AML-193 (cell line): ENCODE data around the gene UHMK1.
"Not testable (repeated sequence)": the region's sequence is repeated elsewhere in the genome, so short reads cannot be mapped to it uniquely, and the experiment has no call there.

Source experiments
- DNase-seq, 2 experiments: peaks; one replicate each; lab custom pipeline; 2025; lab: John Stamatoyannopoulos, UW

UHMK1 gene

GRCh38 chr1:162497723-162498495, at the start of gene UHMK1:
Gene UHMK1 (plus strand): TSS chr1:162497818. CDS start chr1:162498001, 183 bp downstream.
- peak; percentile 87 to 90 for DNase-seq

- not testable (repeated sequence) for DNase-seq
Observed at GRCh38 chr1:162454361-162454760, 43.3 kb upstream of the UHMK1 start.

GRCh38 chr1:162456323-162456722, 41.3 kb upstream of the UHMK1 start:
- peak in 1 of 2 experiments; percentile 16 for DNase-seq

GRCh38 chr1:162458236-162458635, 39.4 kb upstream of the UHMK1 start:
- no peak for DNase-seq

GRCh38 chr1:162462425-162462824, 35.2 kb upstream of the UHMK1 start:
- DNase-seq, result not testable (repeated sequence)

- DNase-seq, result no peak
Observed at GRCh38 chr1:162463021-162463420, 34.6 kb upstream of the UHMK1 start.

- DNase-seq, result no peak
Observed at GRCh38 chr1:162466797-162467196, 30.8 kb upstream of the UHMK1 start.

GRCh38 chr1:162470216-162470615, 27.4 kb upstream of the UHMK1 start:
- no peak for DNase-seq

GRCh38 chr1:162471290-162471853, 26.2 kb upstream of the UHMK1 start:
- DNase-seq, result no peak

- no peak for DNase-seq
Observed at GRCh38 chr1:162475089-162475488, 22.5 kb upstream of the UHMK1 start.

- DNase-seq, result no peak
Observed at GRCh38 chr1:162475539-162476185, 22.0 kb upstream of the UHMK1 start.

GRCh38 chr1:162476620-162477019, 21.0 kb upstream of the UHMK1 start:
- no peak for DNase-seq

- no peak for DNase-seq
Observed at GRCh38 chr1:162485236-162485635, 12.4 kb upstream of the UHMK1 start.

GRCh38 chr1:162487241-162487640, 10.4 kb upstream of the UHMK1 start:
- no peak for DNase-seq

- DNase-seq, result no peak
Observed at GRCh38 chr1:162488219-162488618, 9.4 kb upstream of the UHMK1 start.

GRCh38 chr1:162495531-162496233, 1.9 kb upstream of the UHMK1 start:
- DNase-seq, result not testable (repeated sequence)

- DNase-seq, result no peak
Observed at GRCh38 chr1:162497104-162497722, 405 bp upstream of the UHMK1 start.

GRCh38 chr1:162498496-162498810, 835 bp downstream of the UHMK1 start:
- DNase-seq, result peak; percentile 44 to 62

GRCh38 chr1:162500805-162501204, 3.2 kb downstream of the UHMK1 start:
- no peak for DNase-seq

GRCh38 chr1:162502077-162502476, 4.5 kb downstream of the UHMK1 start:
- DNase-seq, result no peak

- no peak for DNase-seq
Observed at GRCh38 chr1:162502928-162503327, 5.3 kb downstream of the UHMK1 start.

GRCh38 chr1:162527314-162527713, 29.7 kb downstream of the UHMK1 start:
- no peak for DNase-seq
